Panc1 (cell line): Measurements from ENCODE around the gene LMNTD2.

Experiments used
- CTCF ChIP-seq: fragments of 450-650 bp; IDR thresholded peaks from 2 replicates; pipeline ENCODE4 v1.5.1; 2017; ENCODE audit warnings: mild to moderate bottlenecking
- POLR2AphosphoS5 ChIP-seq: IDR thresholded peaks from 2 replicates; pipeline ENCODE4 v1.6.1; 2012; ENCODE audit warnings: mild to moderate bottlenecking, low read depth, low read length, moderate library complexity

- TF ChIP-seq CTCF (no peak), POLR2AphosphoS5 (no peak)
These were observed 37.6 kb upstream of the LMNTD2 start for GRCh38 chr11:598005-598680.
